K562 (cell line): Measurements from ENCODE around the gene EDN2. TPM values are rescaled to one million over a fixed set of nuclear protein-coding genes. Genes with fewer than 3 reads are reported as not detected.

Experiments used
- ATAC-seq: fragments of 200-7000 bp; cut with Tn5 transposase; 3 replicates; pipeline ENCODE4 v1.9.1; 2020; ENCODE audit warnings: moderate library complexity
- BruUV-seq: library from RNA; stranded (reverse); fragments of 400-500 nt; replicated peaks from 2 replicates; lab custom pipeline; 2021; lab: Mats Ljungman, UMichigan
- CTCF ChIA-PET: fragments of 300-600 bp; formaldehyde crosslinking; extraction: SDS; loops from one replicate; lab custom pipeline; 2021; ENCODE audit warnings: low intra/inter-chr PET ratio; lab: Yijun Ruan, JAX
- POLR2A ChIA-PET: fragments of 300-600, 350-650 bp; sonication (Branson Sonifier 250); formaldehyde crosslinking; extraction: SDS; loops from one replicate; lab custom pipeline; 2021; ENCODE audit warnings: antibody characterized with exemption, inconsistent platforms; lab: Yijun Ruan, JAX
- DNase-seq, 4 experiments: peaks; one replicate each; pipeline versions ENCODE4 v3.0.0 to v3.0.0-alpha.2; 2011 to 2018; ENCODE audit warnings: low spot score in 3 of 4, mixed read lengths in 3 of 4; ENCODE audit errors: extremely low read depth in 1 of 4
- FAIRE-seq: peaks from 2 replicates; lab custom pipeline; 2011; peaks lifted over from hg19 to GRCh38; lab: Jason Lieb, UNC
- H2AFZ ChIP-seq: 2 replicates; pipeline ENCODE4 v1.6.0; 2011; ENCODE audit warnings: low read depth, low read length, control low read depth, inconsistent platforms
- H3K27ac ChIP-seq: fragments of 200-600 bp; 3 replicates; pipeline ENCODE4 v1.8.0; 2011; ENCODE audit warnings: low read depth, mild to moderate bottlenecking, control low read depth, inconsistent platforms, low read length, moderate library complexity, mixed read lengths; ENCODE audit errors: extremely low read depth
- H3K27me3 ChIP-seq, 2 experiments: fragments of 300-600 bp in 1 of 2; 2 replicates in 1 of 2; 3 replicates in 1 of 2; pipeline versions ENCODE4 v1.6.0 to v1.8.0; 2011; ENCODE audit warnings: inconsistent platforms in 2 of 2, low read length in 2 of 2, mild to moderate bottlenecking in 1 of 2, mixed read lengths in 1 of 2, moderate library complexity in 1 of 2; ENCODE audit not compliant: control insufficient read depth in 2 of 2, insufficient read depth in 2 of 2
- H3K36me3 ChIP-seq: fragments of 300-600 bp; 3 replicates; pipeline ENCODE4 v1.8.0; 2011; ENCODE audit warnings: mild to moderate bottlenecking, low read length, inconsistent platforms; ENCODE audit not compliant: control insufficient read depth, insufficient read depth
- H3K4me1 ChIP-seq, 2 experiments: fragments of 200-600 bp in 1 of 2; replicated peaks in 1 of 2; 2 replicates in 1 of 2; 3 replicates in 1 of 2; pipeline versions ENCODE4 v1.5.1 to v1.8.0; 2011; ENCODE audit warnings: inconsistent platforms in 2 of 2, low read length in 2 of 2, mild to moderate bottlenecking in 1 of 2, mixed read lengths in 1 of 2, moderate library complexity in 1 of 2; ENCODE audit not compliant: control insufficient read depth in 2 of 2, insufficient read depth in 2 of 2
- H3K4me2 ChIP-seq: 2 replicates; pipeline ENCODE4 v1.6.1; 2011; ENCODE audit warnings: low read length, control low read depth, inconsistent platforms, mixed read lengths; ENCODE audit not compliant: insufficient read depth
- H3K4me3 ChIP-seq: fragments of 200-600 bp; sonication (generic), shearing (Covaris generic); 2 replicates; pipeline ENCODE4 v1.5.1; 2016; ENCODE audit warnings: control low read depth, inconsistent platforms
- H3K79me2 ChIP-seq: fragments of 200-600 bp; 3 replicates; pipeline ENCODE4 v1.8.0; 2011; ENCODE audit warnings: low read length, inconsistent platforms; ENCODE audit not compliant: control insufficient read depth, insufficient read depth
- H3K9ac ChIP-seq, 2 experiments: 2 replicates each; pipeline versions ENCODE4 v1.6.0 to v1.6.1; 2011; ENCODE audit warnings: low read depth in 2 of 2, low read length in 2 of 2, control low read depth in 1 of 2, inconsistent platforms in 1 of 2, mild to moderate bottlenecking in 1 of 2, mixed read lengths in 1 of 2; ENCODE audit not compliant: insufficient read depth in 1 of 2
- H3K9me1 ChIP-seq: one replicate; pipeline ENCODE4 v1.6.0; 2011; ENCODE audit warnings: inconsistent platforms, mild to moderate bottlenecking, low read length, moderate library complexity; ENCODE audit not compliant: control insufficient read depth, insufficient read depth
- H3K9me3 ChIP-seq: replicated peaks from 2 replicates; pipeline ENCODE4 v1.5.1; 2011; ENCODE audit warnings: low read depth, low read length, inconsistent platforms; ENCODE audit not compliant: control insufficient read depth, insufficient read depth
- H4K20me1 ChIP-seq: replicated peaks from 2 replicates; pipeline ENCODE4 v1.6.1; 2011; ENCODE audit warnings: low read length, inconsistent platforms, mixed read lengths; ENCODE audit not compliant: control insufficient read depth, insufficient read depth
- CEBPB ChIP-seq: fragments of 450-650 bp; IDR thresholded peaks from 2 replicates; pipeline ENCODE4 v1.6.1; 2016; ENCODE audit warnings: missing genetic modification characterization, missing compliant biosample characterization
- ETS2 ChIP-seq: IDR thresholded peaks from 2 replicates; pipeline ENCODE4 v1.6.1; 2016; ENCODE audit warnings: borderline replicate concordance, missing genetic modification characterization, mild to moderate bottlenecking, moderate library complexity, missing compliant biosample characterization; ENCODE audit not compliant: poor library complexity, severe bottlenecking
- FOXP4 ChIP-seq: sonication (generic); formaldehyde crosslinking; IDR thresholded peaks from 2 replicates; pipeline ENCODE4 v1.8.0; 2022; ENCODE audit warnings: mild to moderate bottlenecking, missing genetic modification reagents, borderline replicate concordance
- MCM7 ChIP-seq, 2 experiments: fragments of 450-650 bp; IDR thresholded peaks; 2 replicates each; pipeline ENCODE4 v1.6.1; 2016 to 2018
- NFIX ChIP-seq: fragments of 250-450 bp; sonication (Bioruptor Pico); IDR thresholded peaks from 2 replicates; pipeline ENCODE4 v1.4.0; 2020; ENCODE audit warnings: low read depth, mild to moderate bottlenecking, moderate library complexity
- PHF20 ChIP-seq: fragments of 450-650 bp; IDR thresholded peaks from 2 replicates; pipeline ENCODE4 v1.6.1; 2018; ENCODE audit not compliant: partially characterized antibody
- SIRT6 ChIP-seq: IDR thresholded peaks from one replicate; pipeline ENCODE4 v1.6.1; 2012; ENCODE audit warnings: low read depth, mild to moderate bottlenecking, control low read depth, inconsistent platforms, low read length, moderate library complexity
- ZNF511 ChIP-seq: sonication (generic); formaldehyde crosslinking; IDR thresholded peaks from 2 replicates; pipeline ENCODE4 v1.8.0; 2022; ENCODE audit warnings: mild to moderate bottlenecking, missing genetic modification reagents
- ZNF778 ChIP-seq: fragments of 450-650 bp; formaldehyde crosslinking; IDR thresholded peaks from 2 replicates; pipeline ENCODE4 v1.4.0; 2020; ENCODE audit warnings: mild to moderate bottlenecking, moderate library complexity
- ZNF780A ChIP-seq: fragments of 250-450 bp; sonication (Bioruptor Pico); IDR thresholded peaks from 2 replicates; pipeline ENCODE4 v1.5.0; 2021; ENCODE audit warnings: mild to moderate bottlenecking
- WGBS: fragments of 100-300 bp; shearing (Covaris generic); methylation state at CpG from one replicate; pipeline ENCODE4 v1.1.6; 2016; ENCODE audit warnings: low coverage, mixed read lengths; ENCODE audit not compliant: insufficient coverage; ENCODE audit errors: missing lambda C conversion rate; 5-methylcytosine and 5-hydroxymethylcytosine counted together
- in situ Hi-C: fragments of 300-500 bp; cut with MboI; formaldehyde crosslinking; loops from 4 replicates; pipeline ENCODE4 v1.15.0; 2018; ENCODE audit warnings: inconsistent platforms, mixed read lengths
- intact Hi-C: fragments of 100-400 bp; cut with micrococcal nuclease; formaldehyde crosslinking; loops from 2 replicates; pipeline ENCODE4 v1.14.2; 2022
- polyA plus RNA-seq, 8 experiments: library from polyadenylated mRNA; depleted of rRNA in 4 of 8; stranded (reverse) in 5 of 8; unstranded in 3 of 8; fragments of >200 nt; fragmentation: Nextera tagmentation in 2 of 8; fragmentation: Illumina TruSeq in 1 of 8; extraction: Ambion mirVana in 2 of 8; extraction: Trizol in 1 of 8; gene quantifications; 2 replicates each; pipeline versions ENCODE4 v1.2.1 to v1.2.3, GENCODE V29; 2011 to 2014; ENCODE audit warnings: inconsistent platforms in 1 of 8, missing spikeins in 1 of 8
- total RNA-seq, 7 experiments: library from RNA; depleted of rRNA in 6 of 7; stranded (reverse); fragments of >200 nt in 6 of 7; fragmentation: Illumina TruSeq in 2 of 7; extraction: Trizol in 2 of 7; gene quantifications; 2 replicates each; pipeline versions ENCODE4 v1.2.1 to v1.2.3, GENCODE V29; 2011 to 2021; ENCODE audit warnings: low replicate concordance in 1 of 7

EDN2 gene
- total and polyA plus RNA-seq, 9 of the 15 experiments (the other 6 are each of a cell fraction or from before 2014, with no cell fraction given), result not detected

GRCh38 chr1:41475346-41475745 is 9.1 kb downstream of the EDN2 start:
- no peak for ATAC-seq
- Histone ChIP-seq H3K36me3 (no peaks in the 10 kb centered on the region), H2AFZ (no peak overlapping the region), H3K4me2 (no peak overlapping the region), H3K27me3 (peaks cover 49 to 70% of the 10 kb centered on the region in 2 experiments), H3K4me3 (no peak overlapping the region), H3K9me1 (no peaks in the 10 kb centered on the region), H3K9me3 (no peaks in the 10 kb centered on the region), H3K27ac (no peak overlapping the region)
- BruUV-seq, result no TSS peak
- intact Hi-C loops, result no loop called here
- POLR2A ChIA-PET, result interaction anchor here (0.6 to 1.3 kb wide), 7 partner anchors 9 to 1988 kb away, joined by 3 to 5 read pairs (median 3); partner anchors contain the start of gene EDN2
- no peak for TF ChIP-seq ETS2
- TF ChIP-seq ZNF511, result no peak
- TF ChIP-seq CEBPB (tag), result no peak
- no peak for TF ChIP-seq PHF20
- TF ChIP-seq SIRT6, result no peak
- TF ChIP-seq NFIX (CRISPR knock-in tag), result no peak
- TF ChIP-seq FOXP4 (CRISPR knock-in tag), result no peak
- no peak for TF ChIP-seq ZNF780A
- TF ChIP-seq ZNF778 (CRISPR knock-in tag), result no peak
- TF ChIP-seq MCM7 (IDR thresholded peaks at IDR 0.05), result no peak
- TF ChIP-seq, all 486 proteins: peak for 0
- no peak for DNase-seq
- FAIRE-seq, result no peak
- H3K4me1 ChIP-seq, result no peaks in the 10 kb centered on the region
- in situ Hi-C loops, result no loop called here
- no peak overlapping the region for H3K9ac ChIP-seq
- H4K20me1 ChIP-seq, result peaks cover 11% of the 10 kb centered on the region
- H3K79me2 ChIP-seq, result no peaks in the 10 kb centered on the region
- CTCF ChIA-PET, result no interaction called here
- 0% methylated on average over 4 of the region's 4 CpGs for WGBS
